SKM-1 (cell line): Measurements from ENCODE around the gene EEA1.

Experiments used
- DNase-seq: peaks from one replicate; lab custom pipeline; 2025; ENCODE audit not compliant: unreplicated experiment; lab: John Stamatoyannopoulos, UW

The EEA1 gene

GRCh38 chr12:92897844-92898243 is 31.3 kb downstream of the EEA1 start:
- DNase-seq: no peak

GRCh38 chr12:92890601-92891106 is 38.4 kb downstream of the EEA1 start:
- no peak for DNase-seq

- no peak for DNase-seq
These were observed 43.0 kb downstream of the EEA1 start for GRCh38 chr12:92886131-92886530.

GRCh38 chr12:92879698-92880322 is 49.3 kb downstream of the EEA1 start:
- no peak for DNase-seq

- no peak for DNase-seq
These were observed 51.2 kb downstream of the EEA1 start for GRCh38 chr12:92877904-92878303.

GRCh38 chr12:92876496-92876895 is 52.6 kb downstream of the EEA1 start:
- DNase-seq: no peak

GRCh38 chr12:92871116-92871515 is 58.0 kb downstream of the EEA1 start:
- no peak for DNase-seq

GRCh38 chr12:92866418-92866817 is 62.7 kb downstream of the EEA1 start:
- DNase-seq: no peak

- no peak for DNase-seq
These were observed 65.8 kb downstream of the EEA1 start for GRCh38 chr12:92863251-92863650.

- DNase-seq: no peak
These were observed 67.7 kb downstream of the EEA1 start for GRCh38 chr12:92861381-92861780.

- no peak for DNase-seq
These were observed 68.6 kb downstream of the EEA1 start for GRCh38 chr12:92860521-92860920.

GRCh38 chr12:92859650-92860386 is 69.3 kb downstream of the EEA1 start:
- no peak for DNase-seq

- DNase-seq: no peak
These were observed 71.3 kb downstream of the EEA1 start for GRCh38 chr12:92857818-92858217.

- DNase-seq: no peak
These were observed 74.8 kb downstream of the EEA1 start for GRCh38 chr12:92854344-92854743.

GRCh38 chr12:92848740-92849139 is 80.4 kb downstream of the EEA1 start:
- no peak for DNase-seq

GRCh38 chr12:92847368-92847767 is 81.7 kb downstream of the EEA1 start:
- no peak for DNase-seq

- DNase-seq: no peak
These were observed 83.8 kb downstream of the EEA1 start for GRCh38 chr12:92845329-92845728.

GRCh38 chr12:92844151-92844763 is 84.8 kb downstream of the EEA1 start:
- no peak for DNase-seq

- DNase-seq: no peak
These were observed 99.3 kb downstream of the EEA1 start for GRCh38 chr12:92829686-92830282.

GRCh38 chr12:92828565-92828964 is 100.5 kb downstream of the EEA1 start:
- DNase-seq: no peak

- no peak for DNase-seq
These were observed 101.2 kb downstream of the EEA1 start for GRCh38 chr12:92827836-92828431.
